Omental fat pad (tissue), 4 donors: ENCODE measurements around the gene MAP3K1. TPM values are rescaled to one million over a fixed set of nuclear protein-coding genes. Genes with fewer than 3 reads are reported as not detected.

ENCODE experiments used
- ATAC-seq: fragments of 150-250 bp; one replicate; pipeline ENCODE4 v1.9.1; 2016; ENCODE audit warnings: mild to moderate bottlenecking, moderate library complexity; ENCODE audit not compliant: low FRiP score
- DNase-seq: peaks from one replicate; pipeline ENCODE4 v3.0.0-alpha.2; 2019; ENCODE audit warnings: low spot score
- total RNA-seq, 4 donors: library from RNA; depleted of rRNA; stranded (reverse); fragments of >200 nt; gene quantifications; one replicate each; pipeline ENCODE4 v1.1.0, GENCODE V29; 2016
- TF ChIP-seq, protein P1 (sequence below), 3 donors: fragments of 450-650 bp; IDR thresholded peaks; one replicate each; pipeline ENCODE4 v1.5.1; 2016 to 2017; ENCODE audit warnings: antibody characterized with exemption in 3 of 3, mild to moderate bottlenecking in 3 of 3, moderate library complexity in 2 of 3

Gene MAP3K1
- total RNA-seq, 4 donors from 2014 or later = 13.2 to 31.5 (median 19.0) TPM

- ATAC-seq (no peak), DNase-seq (no peak)
- TF ChIP-seq, protein P1, sequence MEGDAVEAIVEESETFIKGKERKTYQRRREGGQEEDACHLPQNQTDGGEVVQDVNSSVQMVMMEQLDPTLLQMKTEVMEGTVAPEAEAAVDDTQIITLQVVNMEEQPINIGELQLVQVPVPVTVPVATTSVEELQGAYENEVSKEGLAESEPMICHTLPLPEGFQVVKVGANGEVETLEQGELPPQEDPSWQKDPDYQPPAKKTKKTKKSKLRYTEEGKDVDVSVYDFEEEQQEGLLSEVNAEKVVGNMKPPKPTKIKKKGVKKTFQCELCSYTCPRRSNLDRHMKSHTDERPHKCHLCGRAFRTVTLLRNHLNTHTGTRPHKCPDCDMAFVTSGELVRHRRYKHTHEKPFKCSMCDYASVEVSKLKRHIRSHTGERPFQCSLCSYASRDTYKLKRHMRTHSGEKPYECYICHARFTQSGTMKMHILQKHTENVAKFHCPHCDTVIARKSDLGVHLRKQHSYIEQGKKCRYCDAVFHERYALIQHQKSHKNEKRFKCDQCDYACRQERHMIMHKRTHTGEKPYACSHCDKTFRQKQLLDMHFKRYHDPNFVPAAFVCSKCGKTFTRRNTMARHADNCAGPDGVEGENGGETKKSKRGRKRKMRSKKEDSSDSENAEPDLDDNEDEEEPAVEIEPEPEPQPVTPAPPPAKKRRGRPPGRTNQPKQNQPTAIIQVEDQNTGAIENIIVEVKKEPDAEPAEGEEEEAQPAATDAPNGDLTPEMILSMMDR (IDR thresholded peaks at IDR 0.05) = no peak
Observed at GRCh38 chr5:56862909-56863308, 47.6 kb downstream of the MAP3K1 start.

- DNase-seq (no peak), ATAC-seq (no peak)
- TF ChIP-seq, protein P1 (IDR thresholded peaks at IDR 0.05) = no peak
Observed at GRCh38 chr5:56871777-56872176, 56.4 kb downstream of the MAP3K1 start.

DNA sequence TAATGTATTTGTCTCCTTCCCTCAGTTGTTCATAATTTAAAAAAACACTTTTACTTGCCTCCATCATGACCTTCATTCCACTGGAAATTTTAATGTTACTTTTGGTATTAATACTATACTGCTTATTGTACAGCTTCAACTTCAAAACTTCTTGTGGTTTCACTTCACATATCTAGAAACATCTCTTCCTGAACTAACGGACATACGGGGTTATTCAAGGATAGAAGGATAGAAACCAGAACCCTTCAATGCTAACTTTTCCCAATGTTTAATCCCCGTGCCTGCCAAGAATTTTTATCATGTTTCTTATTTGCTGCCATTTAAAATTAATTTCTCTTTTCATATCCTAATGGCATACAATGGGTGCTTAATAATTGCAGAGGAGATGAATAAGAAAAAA is 57.7 kb downstream of the MAP3K1 start:
- TF ChIP-seq, protein P1 (IDR thresholded peaks at IDR 0.05) = no peak
- DNase-seq (no peak), ATAC-seq (no peak)

DNA sequence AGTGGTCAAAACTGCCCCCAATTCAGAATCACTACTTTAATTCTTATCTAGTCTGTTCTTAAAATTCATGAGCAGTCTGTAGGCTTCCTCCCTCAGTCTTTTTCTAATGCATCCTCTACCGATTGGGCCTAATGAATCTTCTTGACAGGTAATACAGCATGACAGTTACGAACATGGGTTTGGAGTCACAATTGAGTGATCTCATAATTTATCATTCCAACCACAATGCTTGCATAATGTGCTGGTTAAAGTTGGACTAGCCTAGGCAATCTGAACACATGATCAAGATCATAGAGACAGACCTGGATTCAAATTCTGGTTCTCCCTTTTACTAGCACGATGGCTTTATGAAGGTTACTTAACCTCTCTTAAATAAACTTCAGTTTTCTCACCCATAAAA is 61.0 kb downstream of the MAP3K1 start:
- ATAC-seq = no peak
- DNase-seq = no peak
- TF ChIP-seq, protein P1 (IDR thresholded peaks at IDR 0.05) = no peak

DNA sequence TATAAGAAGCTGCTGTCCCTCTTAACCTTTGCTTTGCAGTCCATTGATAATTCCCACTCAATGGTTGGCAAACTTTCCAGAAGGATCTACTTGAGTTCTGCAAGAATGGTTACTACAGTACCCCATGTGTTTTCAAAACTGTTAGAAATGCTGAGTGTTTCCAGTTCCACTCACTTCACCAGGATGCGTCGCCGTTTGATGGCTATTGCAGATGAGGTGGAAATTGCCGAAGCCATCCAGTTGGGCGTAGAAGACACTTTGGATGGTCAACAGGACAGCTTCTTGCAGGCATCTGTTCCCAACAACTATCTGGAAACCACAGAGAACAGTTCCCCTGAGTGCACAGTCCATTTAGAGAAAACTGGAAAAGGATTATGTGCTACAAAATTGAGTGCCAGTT is 66.2 kb downstream of the MAP3K1 start:
- DNase-seq = no peak
- TF ChIP-seq, protein P1 (IDR thresholded peaks at IDR 0.05) = no peak
- no peak for ATAC-seq

GRCh38 chr5:56893251-56893951 is 78.1 kb downstream of the MAP3K1 start:
- no peak for DNase-seq
- TF ChIP-seq, protein P1 (IDR thresholded peaks at IDR 0.05) = no peak
- no peak for ATAC-seq

GRCh38 chr5:56896763-56897162 is 81.4 kb downstream of the MAP3K1 start:
- no peak for ATAC-seq
- TF ChIP-seq, protein P1 (IDR thresholded peaks at IDR 0.05) = no peak
- DNase-seq = no peak
